HG03064 (cell line): ENCODE results near the gene SLC2A9.
"Not testable (repeated sequence)": the region's sequence is repeated elsewhere in the genome, so short reads cannot be mapped to it uniquely, and the experiment has no call there.

Source experiments
- ATAC-seq: cut with Tn5 transposase; IDR thresholded peaks from one replicate; pipeline ENCODE4 v1.9.1; 2021; ENCODE audit warnings: low read depth; ENCODE audit not compliant: unreplicated experiment

SLC2A9 gene

DNA sequence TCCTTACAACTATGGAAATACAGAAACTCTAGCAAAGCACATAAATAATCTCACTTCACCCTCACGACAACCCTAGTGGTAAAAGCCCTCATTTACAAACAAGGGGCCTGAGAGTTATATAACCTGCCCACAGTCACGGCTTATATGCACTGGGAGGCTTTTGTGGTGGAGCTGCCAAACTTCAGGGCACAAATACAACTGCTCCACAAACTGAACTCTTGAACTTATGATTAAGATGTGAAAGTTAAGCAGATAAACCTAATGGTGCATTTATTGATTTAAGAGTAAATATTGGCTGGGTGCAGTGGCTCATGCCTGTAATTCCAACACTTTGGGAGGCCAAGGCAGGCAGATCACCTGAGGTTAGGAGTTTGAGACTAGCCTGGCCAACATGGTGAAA lies 19.0 kb downstream of the SLC2A9 start:
- no peak for ATAC-seq

DNA sequence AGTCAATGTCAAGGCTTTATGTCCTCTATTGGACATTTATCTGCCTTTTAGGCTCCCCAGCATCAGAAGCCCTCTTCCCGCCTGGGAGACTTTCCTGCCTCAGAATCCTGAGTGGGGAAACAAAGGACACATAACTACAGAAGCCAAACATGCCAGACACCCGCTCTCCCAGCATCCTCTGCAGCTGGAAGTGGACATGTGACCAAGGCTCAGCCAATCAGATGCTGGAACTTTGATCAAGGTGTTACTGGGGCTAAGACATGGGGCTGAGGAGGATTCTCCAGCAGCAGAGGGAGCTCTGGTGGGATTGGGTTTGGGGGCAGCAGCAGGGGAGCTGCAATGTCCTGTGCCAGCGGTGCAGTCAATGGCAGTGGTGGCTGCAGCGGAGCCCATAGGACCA lies 19.5 kb downstream of the SLC2A9 start:
- no peak for ATAC-seq

DNA sequence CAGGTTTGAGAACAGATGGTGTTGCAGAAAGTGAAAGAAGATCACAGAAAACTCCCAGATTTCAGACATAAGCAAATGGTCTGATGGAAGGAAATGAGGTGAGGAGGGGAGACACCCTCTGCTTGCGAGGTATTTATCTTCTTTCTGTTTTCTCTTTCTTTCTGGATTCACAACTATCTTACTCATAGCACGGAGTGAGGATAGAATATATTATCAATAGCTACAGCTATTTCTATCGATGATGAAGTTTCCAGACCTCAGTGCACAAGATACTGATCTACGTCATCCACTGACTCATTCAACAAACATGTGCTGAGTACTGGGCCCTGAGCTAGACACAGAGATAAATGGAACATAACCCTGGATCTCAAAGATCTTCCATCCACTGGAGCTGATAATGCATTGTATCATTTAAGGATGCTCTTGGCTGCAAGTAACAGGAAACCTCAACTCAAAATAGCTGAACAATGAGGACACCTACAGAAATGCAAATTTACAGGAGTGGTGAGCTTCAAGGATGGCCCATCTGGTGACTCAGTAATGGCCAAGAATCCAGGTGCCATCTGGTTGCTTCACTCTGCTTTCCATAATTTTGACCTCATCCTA lies 21.2 kb downstream of the SLC2A9 start:
- ATAC-seq: peak; percentile 36

DNA sequence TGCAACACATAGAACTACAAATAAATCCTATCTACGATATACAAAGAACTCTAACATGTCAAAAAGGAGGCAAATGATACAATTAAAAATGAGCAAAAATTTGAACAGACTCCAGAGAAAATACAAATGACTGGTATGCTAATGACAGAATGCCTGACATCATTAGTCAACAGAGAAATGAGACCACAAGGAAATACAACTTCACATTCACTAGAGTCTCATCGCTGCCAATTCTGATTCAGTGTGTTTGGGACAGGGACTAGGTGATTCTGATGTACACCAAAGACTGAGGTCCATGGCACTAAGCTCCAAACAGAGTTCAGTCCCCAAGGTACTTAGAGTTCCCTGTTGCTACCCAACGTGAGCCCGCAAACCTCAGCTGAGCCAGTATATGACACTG lies 23.4 kb downstream of the SLC2A9 start:
- ATAC-seq: no peak

DNA sequence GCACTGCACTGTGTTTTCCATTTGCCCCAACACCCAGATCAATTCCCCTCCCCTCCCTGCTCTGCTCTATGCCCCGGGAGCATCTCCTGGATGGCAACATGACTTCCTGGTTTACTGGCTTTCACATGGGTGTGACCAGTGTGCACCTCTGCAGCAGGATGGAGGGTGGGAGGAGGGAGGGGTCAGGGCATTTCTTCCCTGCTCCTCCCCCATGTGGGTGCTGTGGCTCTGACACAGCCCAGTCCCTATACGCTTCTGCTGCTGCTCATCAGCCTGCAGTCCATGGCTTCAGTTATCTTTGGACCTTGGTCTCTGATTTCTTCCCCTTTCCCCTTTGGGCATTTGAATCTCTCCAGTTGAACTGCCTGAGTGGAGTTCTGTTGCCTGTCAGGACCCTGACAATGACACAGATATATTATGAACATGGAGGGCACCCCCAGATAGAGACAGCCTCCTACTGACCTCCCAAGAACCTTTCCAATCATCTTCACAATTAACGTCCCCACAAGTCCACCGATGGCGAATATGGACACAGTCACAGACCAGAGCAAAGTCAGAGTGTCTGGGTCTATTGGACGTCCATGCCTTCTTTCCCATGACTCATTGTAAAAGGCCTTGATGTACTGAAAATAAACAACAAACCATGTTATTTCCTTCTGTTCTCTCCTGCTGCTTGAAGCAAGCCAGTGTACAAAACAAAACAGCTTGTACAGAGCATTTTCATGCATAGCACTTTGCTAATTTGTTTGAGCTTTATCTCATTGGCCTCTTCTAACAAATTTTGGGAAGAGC lies 24.8 kb downstream of the SLC2A9 start:
- ATAC-seq: no peak

DNA sequence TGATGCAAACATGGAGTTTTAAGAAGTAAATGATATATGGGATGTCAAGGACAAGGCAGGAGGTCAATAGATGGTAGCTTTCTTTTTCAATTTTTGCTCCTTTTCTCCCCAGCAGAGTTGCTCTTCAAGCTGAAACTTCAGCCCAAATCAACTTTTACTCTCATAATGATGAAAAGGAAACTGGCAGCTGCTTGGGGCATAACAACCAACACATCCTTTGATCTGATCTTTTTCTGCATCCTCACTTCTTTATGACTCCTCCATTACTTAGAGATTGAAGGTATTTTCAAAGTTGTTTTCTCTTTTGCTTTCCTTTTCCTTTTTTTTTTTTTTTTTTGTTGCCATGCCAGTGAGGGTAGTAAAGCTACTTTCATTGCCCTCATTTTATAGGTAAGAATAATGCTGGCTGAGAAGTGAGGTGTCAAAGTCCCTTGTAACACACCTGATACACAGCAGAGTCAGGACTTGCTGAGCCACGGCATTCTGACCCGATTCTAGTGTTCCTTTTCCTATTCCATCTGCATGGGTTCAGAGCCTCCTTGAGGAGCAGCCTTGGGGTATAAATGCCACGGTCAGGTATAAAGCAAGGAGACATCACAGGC lies 26.9 kb downstream of the SLC2A9 start:
- peak; percentile 78 for ATAC-seq

DNA sequence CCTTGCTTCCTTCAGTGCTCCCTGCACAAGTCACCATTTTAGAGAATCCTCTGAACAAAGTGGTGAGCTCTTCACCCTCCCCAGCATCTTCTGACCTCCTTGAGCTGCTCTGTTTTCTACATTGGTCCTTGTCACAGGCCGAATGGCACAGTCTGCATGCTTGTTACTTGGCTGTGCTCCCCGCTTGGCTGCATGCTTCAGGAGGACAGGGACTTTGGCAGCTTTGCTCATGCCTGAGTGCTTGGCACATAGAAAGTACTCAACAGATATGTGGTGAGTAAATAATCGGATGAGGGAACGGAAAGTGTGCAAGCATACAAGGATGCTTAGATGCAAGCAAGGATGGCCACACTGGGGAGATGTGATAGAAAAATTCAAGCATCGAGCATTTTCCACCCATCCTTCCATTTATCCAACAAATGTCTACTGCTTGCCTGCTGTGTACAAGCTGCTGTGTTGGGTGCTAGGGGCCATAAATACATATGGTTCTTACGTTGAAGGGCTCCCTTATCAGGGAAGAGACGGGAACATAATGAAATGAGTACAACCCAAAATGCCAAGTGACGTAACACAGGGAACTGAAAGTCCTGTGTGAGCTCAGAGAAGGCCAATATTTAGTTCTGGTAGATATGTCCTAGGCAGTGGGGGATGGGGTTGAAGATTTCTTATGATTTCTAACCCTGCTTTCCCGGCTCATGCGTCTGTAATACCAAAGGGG lies 31.2 kb downstream of the SLC2A9 start:
- ATAC-seq: no peak

DNA sequence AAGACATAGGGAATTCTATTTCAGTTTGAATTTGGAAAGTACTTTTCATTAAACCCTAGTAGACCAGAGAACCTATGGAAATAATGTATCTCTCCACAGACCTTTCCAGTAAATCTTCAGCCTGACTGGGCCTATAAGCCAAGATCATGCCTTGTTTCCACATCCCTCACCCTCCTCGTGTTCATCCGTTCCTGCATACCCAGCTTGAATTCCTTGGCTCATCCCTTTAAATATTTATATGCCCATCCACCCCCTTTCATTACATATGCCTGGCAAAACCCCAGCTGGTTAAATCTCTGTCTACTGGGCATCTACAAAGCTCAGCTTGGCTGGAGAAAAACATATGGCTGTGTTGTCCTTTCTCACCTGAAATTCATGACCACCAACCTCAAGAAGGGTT lies 32.4 kb downstream of the SLC2A9 start:
- no peak for ATAC-seq

DNA sequence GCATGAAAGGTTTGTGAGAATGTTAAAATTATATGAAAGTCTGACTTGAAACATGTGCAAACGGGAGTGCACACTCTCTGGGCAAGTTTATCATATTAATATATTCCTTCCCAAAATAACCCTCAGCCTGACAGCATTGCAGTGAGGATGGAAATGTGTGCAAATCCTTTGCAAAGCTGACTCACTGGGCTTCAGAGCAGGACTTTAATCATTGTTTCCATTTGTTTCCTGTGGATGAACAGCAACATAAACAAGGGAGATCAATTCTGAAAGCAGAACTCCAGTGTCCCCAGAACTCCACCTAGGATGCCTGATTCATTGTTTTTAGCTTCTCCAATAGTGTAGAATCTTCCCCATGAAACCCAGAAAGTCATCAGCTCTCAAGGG lies 32.9 kb downstream of the SLC2A9 start:
- no peak for ATAC-seq

DNA sequence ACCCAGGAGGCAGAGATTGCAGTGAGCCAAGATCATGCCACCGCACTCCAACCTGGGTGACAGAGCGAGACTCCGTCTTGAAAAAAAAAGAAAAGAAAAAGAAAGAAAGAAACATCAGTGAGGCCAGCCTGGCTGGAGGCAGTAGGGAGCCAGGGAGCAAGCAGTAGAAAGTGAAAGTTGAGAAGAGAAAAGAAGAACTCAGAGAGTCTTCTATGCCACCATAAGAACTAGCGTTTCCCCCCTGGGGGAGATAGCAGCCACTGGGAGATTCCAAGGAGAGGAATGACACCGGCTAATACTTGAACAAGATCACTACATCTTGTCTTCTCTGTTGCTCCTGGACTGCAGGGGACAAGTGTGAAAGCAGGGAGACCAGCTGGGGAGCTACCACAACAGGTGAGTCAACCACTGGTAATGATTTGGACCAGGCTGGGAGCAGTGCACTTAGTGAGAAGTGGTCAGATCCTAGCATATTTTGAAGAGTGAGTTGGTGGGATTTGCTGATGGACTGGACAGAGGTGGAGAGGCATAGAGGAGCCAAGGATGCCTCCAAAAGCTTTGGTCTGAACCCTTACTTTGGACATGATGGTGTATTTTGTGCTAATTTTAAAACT lies 33.4 kb downstream of the SLC2A9 start:
- ATAC-seq: no peak

DNA sequence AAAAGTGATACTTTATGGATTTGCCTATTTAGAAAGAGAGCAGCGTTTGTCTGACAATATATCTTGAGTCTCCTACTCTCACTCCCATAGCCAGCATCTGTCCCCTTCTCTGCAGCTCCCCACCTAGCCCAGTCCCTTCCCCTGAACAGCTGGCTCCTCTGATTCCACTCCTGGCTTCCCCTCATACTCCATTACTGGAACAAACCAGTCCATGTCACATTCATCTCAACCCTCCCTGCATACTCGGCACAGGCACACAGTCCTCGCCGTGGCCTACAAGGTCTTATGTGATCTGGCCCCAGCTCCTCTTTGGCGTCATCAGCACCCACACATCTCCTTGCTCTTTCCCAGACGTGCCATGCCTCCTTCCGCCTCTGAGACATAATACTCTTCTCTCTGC lies 36.7 kb downstream of the SLC2A9 start:
- ATAC-seq: no peak

DNA sequence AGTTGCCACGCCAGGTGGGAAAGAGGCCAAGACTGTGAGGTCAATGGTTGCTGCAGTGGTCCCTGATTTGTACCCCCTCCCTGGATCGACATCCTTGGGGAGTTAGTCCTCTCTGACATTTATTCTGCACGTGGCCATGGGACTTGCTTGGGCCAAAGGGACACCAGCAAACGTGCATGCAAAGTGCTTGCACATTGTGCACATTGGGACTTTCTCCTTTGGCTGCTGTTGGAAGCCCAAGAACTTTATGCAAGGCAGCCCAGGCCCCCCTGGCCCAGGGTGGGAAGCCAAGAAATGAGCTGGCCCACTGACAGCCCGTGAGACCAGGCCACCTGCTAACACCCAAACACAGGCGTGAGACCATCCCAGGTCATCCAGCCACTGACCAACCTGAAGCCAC lies 38.1 kb downstream of the SLC2A9 start:
- ATAC-seq: no peak

DNA sequence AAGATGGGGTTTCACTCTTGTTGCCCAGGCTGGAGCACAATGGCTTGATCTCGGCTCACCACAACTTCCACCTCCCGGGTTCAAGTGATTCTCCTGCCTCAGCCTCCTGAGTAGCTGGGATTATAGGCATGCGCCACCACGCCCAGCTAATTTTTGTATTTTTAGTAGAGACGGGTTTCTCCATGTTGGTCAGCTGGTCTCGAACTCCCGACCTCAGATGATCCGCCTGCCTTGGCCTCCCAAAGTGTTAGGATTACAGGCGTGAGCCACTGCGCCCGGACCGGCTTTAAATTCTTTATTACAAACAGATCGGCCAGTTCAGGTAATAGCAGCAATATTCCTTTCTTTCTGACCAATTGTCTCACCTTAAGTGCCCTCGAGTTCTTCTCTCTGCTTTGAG lies 39.4 kb downstream of the SLC2A9 start:
- ATAC-seq: not testable (repeated sequence)

DNA sequence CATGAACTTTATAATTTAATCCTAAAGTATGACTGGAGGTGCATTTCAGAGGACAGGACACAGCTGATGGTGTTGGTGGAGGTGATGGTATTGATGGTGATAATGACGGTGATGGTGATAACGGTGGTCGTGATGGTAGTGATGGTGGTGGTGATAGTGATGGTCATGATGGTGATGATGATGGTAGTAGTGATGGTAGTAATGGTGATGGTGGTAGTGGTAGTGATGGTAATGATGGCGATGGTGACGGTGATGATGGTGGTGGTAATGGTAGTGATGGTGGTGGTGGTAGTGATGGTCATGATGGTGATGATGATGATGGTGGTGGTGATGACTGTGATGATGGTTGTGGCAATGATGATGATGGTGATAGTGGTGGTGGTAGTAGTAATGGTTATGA lies 40.4 kb downstream of the SLC2A9 start:
- ATAC-seq: no peak

DNA sequence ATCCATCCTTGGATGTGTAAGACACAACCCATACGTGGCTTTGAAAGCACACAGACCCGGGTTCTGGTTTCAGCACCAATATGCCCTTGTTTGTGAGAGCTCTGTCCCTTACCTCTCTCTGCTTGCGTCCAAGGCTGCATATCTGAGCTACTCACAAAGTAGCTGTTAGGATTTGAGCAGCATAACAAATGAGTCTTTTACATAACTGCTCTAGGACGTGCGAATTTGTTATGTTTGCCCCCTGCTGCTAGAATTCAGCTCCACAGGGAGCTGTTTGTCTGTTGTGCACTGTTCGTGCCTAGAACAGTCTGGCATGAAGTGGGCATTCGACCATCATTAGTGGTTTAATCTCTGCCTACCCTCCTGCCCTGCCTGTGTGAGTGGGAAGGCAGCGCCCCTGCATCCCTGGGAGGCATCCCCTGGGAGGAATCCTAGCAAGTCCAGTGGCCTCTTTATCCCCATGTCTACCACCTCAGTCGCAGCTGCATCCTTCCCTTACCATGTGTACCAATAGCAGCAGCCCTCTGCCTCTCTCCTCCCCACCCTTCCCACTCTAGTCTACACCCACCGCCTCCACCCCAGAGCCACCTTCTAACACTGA lies 42.1 kb downstream of the SLC2A9 start:
- ATAC-seq: no peak

DNA sequence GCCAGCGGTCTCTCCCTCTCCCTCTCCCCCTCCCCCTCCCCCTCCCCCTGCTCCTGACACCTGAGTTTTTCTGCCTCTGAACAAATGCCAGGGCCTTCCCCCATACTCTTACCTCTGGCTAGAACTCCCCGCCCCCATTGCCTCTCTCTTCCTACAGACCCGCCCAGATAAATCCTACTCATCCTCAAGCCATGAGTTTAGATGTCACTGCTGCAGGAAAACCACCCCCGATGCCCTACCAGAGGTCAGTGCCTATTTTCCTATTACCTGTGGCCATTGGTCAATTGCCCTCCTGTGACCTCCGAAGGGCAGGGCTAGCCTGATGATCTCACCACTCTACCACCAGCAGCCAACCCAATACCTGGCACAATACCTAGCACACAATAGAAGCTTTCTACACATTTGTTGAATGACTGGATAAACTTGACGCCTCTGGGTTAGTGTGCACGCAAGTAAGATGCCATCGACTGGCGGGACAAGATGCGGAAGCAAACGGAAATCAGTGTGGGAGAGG lies 43.7 kb downstream of the SLC2A9 start:
- no peak for ATAC-seq

DNA sequence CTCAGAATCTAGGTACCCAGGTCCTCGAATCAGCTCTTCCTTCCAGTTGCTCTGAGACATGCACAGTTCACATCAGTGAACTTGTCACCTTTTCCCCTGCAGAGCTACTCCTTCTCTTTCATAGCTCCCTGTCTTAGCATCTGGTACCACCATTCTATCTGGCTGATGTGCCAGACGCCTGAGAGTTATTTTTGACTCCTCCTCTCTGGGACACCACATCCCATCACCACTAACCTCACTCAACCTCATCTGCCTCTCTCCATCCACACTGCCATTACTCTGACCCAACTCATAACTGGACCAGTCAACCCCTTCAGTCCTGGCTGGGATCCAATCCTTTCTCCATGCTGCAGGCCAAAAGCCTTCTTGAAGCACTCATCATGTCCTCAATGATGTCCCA lies 44.5 kb downstream of the SLC2A9 start:
- no peak for ATAC-seq

DNA sequence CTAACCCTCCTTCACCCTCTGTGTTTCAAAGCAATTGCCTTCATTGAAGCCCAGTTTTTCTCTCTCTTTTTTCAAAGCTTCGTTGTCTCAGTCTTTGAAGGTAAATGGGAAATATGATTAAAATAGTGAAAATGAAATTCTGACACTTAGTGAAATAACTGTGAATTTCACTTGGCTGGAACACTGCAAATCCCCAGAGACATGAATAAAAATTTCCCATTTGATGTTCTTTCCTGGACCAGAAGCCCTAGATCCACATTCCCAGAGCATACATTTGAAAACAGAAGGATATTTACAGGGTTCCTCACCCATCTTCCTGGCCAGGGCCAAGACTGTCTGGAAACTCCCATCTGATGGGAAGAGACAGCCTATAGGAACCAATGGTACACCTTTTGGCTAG lies 45.0 kb downstream of the SLC2A9 start:
- ATAC-seq: no peak

DNA sequence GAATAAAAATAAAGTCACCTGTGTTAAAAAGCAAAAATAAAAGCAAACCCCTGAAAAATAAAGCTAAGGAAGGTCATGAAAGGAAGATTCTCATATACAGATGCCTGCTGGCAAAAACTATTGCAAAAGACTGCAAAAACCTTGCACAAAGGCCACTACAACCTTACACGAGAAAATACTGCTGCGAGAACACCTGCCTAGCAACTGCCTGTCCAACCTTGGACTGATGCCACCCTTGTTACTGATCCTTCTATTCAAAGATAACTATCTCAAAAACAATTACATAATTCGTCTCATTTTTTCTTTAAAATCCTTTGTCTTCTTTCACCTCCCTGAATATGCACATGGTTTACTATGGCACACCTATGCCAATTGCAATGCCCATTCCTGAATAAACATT lies 49.6 kb downstream of the SLC2A9 start:
- ATAC-seq: no peak

DNA sequence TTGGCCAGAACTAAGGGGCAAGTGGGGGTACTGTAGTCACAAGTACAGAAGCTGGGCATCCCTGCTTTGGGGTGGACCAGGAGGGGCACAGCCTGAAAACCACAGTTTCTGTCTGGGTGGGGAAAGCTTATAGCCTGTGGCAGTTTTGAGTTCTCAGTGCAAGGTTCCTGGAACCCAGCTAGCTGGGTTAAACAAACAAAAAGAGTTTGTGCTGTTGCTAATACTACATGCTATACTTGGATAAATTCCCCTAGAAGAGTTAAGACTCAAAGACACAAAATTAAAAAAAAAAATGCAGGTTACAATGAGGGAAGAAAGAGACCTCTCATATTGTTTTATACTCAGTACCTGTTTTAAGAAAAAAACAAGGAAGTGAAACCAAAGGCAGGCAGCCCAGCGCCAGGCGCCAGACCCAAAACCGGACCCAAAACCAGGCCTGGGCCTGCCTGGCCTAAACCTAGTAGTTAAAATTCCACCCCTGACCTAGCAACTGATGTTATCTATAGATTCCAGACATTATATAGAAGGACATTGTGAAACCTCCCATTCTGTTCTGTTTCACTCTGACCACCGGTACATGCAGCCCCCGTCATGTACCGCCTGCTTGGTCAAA lies 50.8 kb downstream of the SLC2A9 start:
- ATAC-seq: peak; percentile 68
